Peyer's patch (tissue), 4 donors: Measurements from ENCODE around the gene ARL5C.

Experiments
- POLR2A ChIP-seq, 2 donors: fragments of 450-650 bp; IDR thresholded peaks; one replicate each; pipeline ENCODE4 v1.5.1; 2017; ENCODE audit warnings: antibody characterized with exemption in 2 of 2, mild to moderate bottlenecking in 2 of 2, moderate library complexity in 2 of 2
- TF ChIP-seq, protein P1 (sequence below), 6 experiments: fragments of 450-650 bp in 4 of 6; fragments of 200-600 bp in 2 of 6; sonication (generic) in 1 of 6; IDR thresholded peaks; one replicate each; pipeline ENCODE4 v1.5.1; 2017 to 2019; ENCODE audit warnings: antibody characterized with exemption in 6 of 6, mild to moderate bottlenecking in 3 of 6, moderate library complexity in 1 of 6

DNA sequence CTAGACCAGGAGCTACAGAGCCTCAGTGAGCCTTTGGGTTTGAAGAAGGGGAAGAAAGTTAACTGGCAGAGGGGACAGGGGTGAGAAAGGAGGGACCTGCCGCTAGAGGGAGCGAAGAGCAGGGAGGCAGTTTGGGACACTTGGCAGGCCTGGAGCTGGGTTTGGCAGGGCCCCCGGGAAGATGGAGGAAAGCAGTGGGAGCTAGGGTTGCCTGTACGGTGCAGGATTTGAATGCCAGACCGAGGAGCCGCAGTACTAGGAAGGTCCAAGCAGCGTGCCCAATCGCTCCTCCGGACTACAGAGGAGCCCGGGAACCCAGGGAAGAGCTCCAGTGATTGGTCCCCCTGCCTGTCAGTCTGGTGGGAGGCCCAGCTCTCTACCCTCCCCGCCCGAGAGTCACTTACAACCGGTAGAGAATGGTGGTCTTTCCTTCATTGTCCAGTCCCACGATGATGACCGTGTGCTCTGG is 1.3 kb downstream of the ARL5C start:
- TF ChIP-seq, protein P1, sequence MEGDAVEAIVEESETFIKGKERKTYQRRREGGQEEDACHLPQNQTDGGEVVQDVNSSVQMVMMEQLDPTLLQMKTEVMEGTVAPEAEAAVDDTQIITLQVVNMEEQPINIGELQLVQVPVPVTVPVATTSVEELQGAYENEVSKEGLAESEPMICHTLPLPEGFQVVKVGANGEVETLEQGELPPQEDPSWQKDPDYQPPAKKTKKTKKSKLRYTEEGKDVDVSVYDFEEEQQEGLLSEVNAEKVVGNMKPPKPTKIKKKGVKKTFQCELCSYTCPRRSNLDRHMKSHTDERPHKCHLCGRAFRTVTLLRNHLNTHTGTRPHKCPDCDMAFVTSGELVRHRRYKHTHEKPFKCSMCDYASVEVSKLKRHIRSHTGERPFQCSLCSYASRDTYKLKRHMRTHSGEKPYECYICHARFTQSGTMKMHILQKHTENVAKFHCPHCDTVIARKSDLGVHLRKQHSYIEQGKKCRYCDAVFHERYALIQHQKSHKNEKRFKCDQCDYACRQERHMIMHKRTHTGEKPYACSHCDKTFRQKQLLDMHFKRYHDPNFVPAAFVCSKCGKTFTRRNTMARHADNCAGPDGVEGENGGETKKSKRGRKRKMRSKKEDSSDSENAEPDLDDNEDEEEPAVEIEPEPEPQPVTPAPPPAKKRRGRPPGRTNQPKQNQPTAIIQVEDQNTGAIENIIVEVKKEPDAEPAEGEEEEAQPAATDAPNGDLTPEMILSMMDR (IDR thresholded peaks at IDR 0.05), result peak; percentile 66 to 81 (median 72)
- TF ChIP-seq POLR2A (IDR thresholded peaks at IDR 0.05), result no peak
